OCI-LY1 (cell line): ENCODE data around the gene UNC5CL.

Source experiments
- H2AFZ ChIP-seq: fragments of 200-600 bp; sonication (generic), shearing (Covaris generic); 2 replicates; pipeline ENCODE4 v1.6.0; 2014; ENCODE audit warnings: antibody characterized with exemption, mild to moderate bottlenecking, low read length
- H3F3A ChIP-seq: fragments of 200-600 bp; sonication (generic), shearing (Covaris generic); 2 replicates; pipeline ENCODE4 v1.6.0; 2014; ENCODE audit warnings: mild to moderate bottlenecking, antibody characterized with exemption, low read length, moderate library complexity; ENCODE audit not compliant: insufficient read depth
- H3K27ac ChIP-seq: fragments of 200-600 bp; sonication (generic); 2 replicates; pipeline ENCODE4 v1.5.1; 2014; ENCODE audit warnings: low read length, mixed run types, mild to moderate bottlenecking, low read depth; ENCODE audit not compliant: poor library complexity, severe bottlenecking
- H3K27me3 ChIP-seq: fragments of 200-600 bp; sonication (generic); 2 replicates; pipeline ENCODE4 v1.6.0; 2014; ENCODE audit warnings: antibody characterized with exemption, mild to moderate bottlenecking, low read length, moderate library complexity; ENCODE audit not compliant: insufficient read depth
- H3K36me3 ChIP-seq: fragments of 200-600 bp; sonication (generic); 2 replicates; pipeline ENCODE4 v1.6.1; 2014; ENCODE audit warnings: mild to moderate bottlenecking, antibody characterized with exemption, low read length, moderate library complexity, mixed read lengths; ENCODE audit not compliant: insufficient read depth
- H3K4me1 ChIP-seq: fragments of 200-600 bp; sonication (generic); 2 replicates; pipeline ENCODE4 v1.5.1; 2014; ENCODE audit warnings: mild to moderate bottlenecking, low read length, moderate library complexity; ENCODE audit not compliant: insufficient read depth, severe bottlenecking
- H3K4me2 ChIP-seq: fragments of 200-600 bp; sonication (generic), shearing (Covaris generic); 2 replicates; pipeline ENCODE4 v1.6.1; 2014; ENCODE audit warnings: low read length
- H3K4me3 ChIP-seq: fragments of 200-600 bp; sonication (generic); 2 replicates; pipeline ENCODE4 v1.5.1; 2014; ENCODE audit warnings: low read length, low read depth, mild to moderate bottlenecking, mixed read lengths; ENCODE audit not compliant: poor library complexity, severe bottlenecking
- H3K79me2 ChIP-seq: fragments of 200-600 bp; shearing (Covaris generic); 2 replicates; pipeline ENCODE4 v1.6.1; 2016; ENCODE audit warnings: mixed run types, low read length, mixed read lengths; ENCODE audit not compliant: insufficient read depth
- H3K9ac ChIP-seq: fragments of 200-600 bp; sonication (generic), shearing (Covaris generic); 2 replicates; pipeline ENCODE4 v1.6.1; 2014; ENCODE audit warnings: mild to moderate bottlenecking, low read length, mixed read lengths
- H3K9me2 ChIP-seq: fragments of 200-600 bp; sonication (generic), shearing (Covaris generic); 2 replicates; pipeline ENCODE4 v1.6.1; 2014; ENCODE audit warnings: low read depth, mild to moderate bottlenecking, low read length, mixed read lengths
- H3K9me3 ChIP-seq: fragments of 200-600 bp; shearing (Covaris generic); 2 replicates; pipeline ENCODE4 v1.6.1; 2014; ENCODE audit warnings: low read length, mixed read lengths
- H4K20me1 ChIP-seq: fragments of 200-600 bp; sonication (generic), shearing (Covaris generic); 2 replicates; pipeline ENCODE4 v1.6.0; 2016; ENCODE audit warnings: mild to moderate bottlenecking, low read length; ENCODE audit not compliant: insufficient read depth
- CTCF ChIP-seq: fragments of 200-600 bp; sonication (generic), shearing (Covaris generic); IDR thresholded peaks from 2 replicates; pipeline ENCODE4 v1.5.1; 2017; ENCODE audit warnings: mild to moderate bottlenecking, antibody characterized with exemption, low read length, moderate library complexity, mixed read lengths
- EZH2 ChIP-seq: fragments of 200-600 bp; sonication (generic), shearing (Covaris generic); IDR thresholded peaks from 2 replicates; pipeline ENCODE4 v1.8.0; 2017; ENCODE audit warnings: borderline replicate concordance, mixed run types, mild to moderate bottlenecking, antibody characterized with exemption, low read length, moderate library complexity, mixed read lengths

The UNC5CL gene

GRCh38 chr6:41072836-41073202, 33.8 kb upstream of the UNC5CL start, which contains the start of gene NFYA:
Gene NFYA (plus strand): TSS chr6:41072974. CDS start chr6:41079090, 6,116 bp downstream.
- Histone ChIP-seq H3K27me3 (no peaks in the 10 kb centered on the region), H3K9me3 (no peaks in the 10 kb centered on the region), H3K4me1 (peaks cover 49% of the 10 kb centered on the region), H3K4me3 (peak within 1 kb of the TSS; percentile 97), H3K36me3 (peaks cover 6% of the 10 kb centered on the region; the same call in 1 of the 2 replicates), H2AFZ (no peak within 1 kb of the TSS), H3K79me2 (peaks cover 46% of the 10 kb centered on the region), H3K9me2 (no peaks in the 10 kb centered on the region), H3K27ac (peak within 1 kb of the TSS; percentile 91), H3F3A (no peaks in the 10 kb centered on the region), H4K20me1 (0 out of 2 replicates have a peak, but pooled peaks cover 2% of the 10 kb centered on the region), H3K9ac (peak within 1 kb of the TSS; percentile 97), H3K4me2 (peak within 1 kb of the TSS; percentile 90)
- TF ChIP-seq CTCF = no peak
- TF ChIP-seq EZH2 = no peak

GRCh38 chr6:41071923-41072835, 33.2 kb upstream of the UNC5CL start, which contains the start of gene OARD1:
Gene OARD1 (minus strand): TSS chr6:41072356. CDS start chr6:41071634, 722 bp downstream.
- Histone ChIP-seq H3K9me2 (no peaks in the 10 kb centered on the region), H3K79me2 (peaks cover 40% of the 10 kb centered on the region), H3K27ac (peak within 1 kb of the TSS; percentile 91), H3F3A (no peaks in the 10 kb centered on the region), H3K36me3 (peaks cover 6% of the 10 kb centered on the region; the same call in 1 of the 2 replicates), H3K27me3 (no peaks in the 10 kb centered on the region), H3K4me2 (peak within 1 kb of the TSS; percentile 90), H4K20me1 (no peaks in the 10 kb centered on the region), H3K4me3 (peak within 1 kb of the TSS; percentile 97), H3K9me3 (no peaks in the 10 kb centered on the region), H3K4me1 (peaks cover 43% of the 10 kb centered on the region), H2AFZ (no peak within 1 kb of the TSS), H3K9ac (peak within 1 kb of the TSS; percentile 97)
- TF ChIP-seq CTCF = no peak
- no peak for TF ChIP-seq EZH2

GRCh38 chr6:41071501-41071922, 32.5 kb upstream of the UNC5CL start:
- H4K20me1 ChIP-seq = no peaks in the 10 kb centered on the region
- TF ChIP-seq EZH2 = no peak
- TF ChIP-seq CTCF = no peak
- H3K9me3 ChIP-seq = no peaks in the 10 kb centered on the region
- peaks cover 37% of the 10 kb centered on the region for H3K4me1 ChIP-seq
- H3K36me3 ChIP-seq = peaks cover 6% of the 10 kb centered on the region; the same call in 1 of the 2 replicates
- no peaks in the 10 kb centered on the region for H3F3A ChIP-seq
- H3K79me2 ChIP-seq = peaks cover 33% of the 10 kb centered on the region
- no peaks in the 10 kb centered on the region for H3K27me3 ChIP-seq
- peak overlapping the region; percentile 91 for H3K27ac ChIP-seq
- no peak overlapping the region for H2AFZ ChIP-seq
- H3K4me3 ChIP-seq = peak overlapping the region; percentile 97
- H3K9ac ChIP-seq = peak overlapping the region; percentile 87
- peak overlapping the region; percentile 86 for H3K4me2 ChIP-seq
- H3K9me2 ChIP-seq = no peaks in the 10 kb centered on the region
